Activated CD4-positive, alpha-beta T cell treated with anti-CD3 and anti-CD28 coated beads, Interleukin-2, amount 10 ng/mL, durations not matched to agents 24 days and 14 days (primary cell): ENCODE results near the gene LYRM7. TPM values are rescaled to one million over a fixed set of nuclear protein-coding genes. Genes with fewer than 3 reads are reported as not detected.
"Not testable (repeated sequence)": the region's sequence is repeated elsewhere in the genome, so short reads cannot be mapped to it uniquely, and the experiment has no call there.

Source experiments
- DNase-seq: peaks from one replicate; pipeline ENCODE4 v3.0.0; 2022
- H3K27ac Mint-ChIP-seq: one replicate; pipeline ENCODE4 v1.8.0; 2022; ENCODE audit warnings: mild to moderate bottlenecking, mixed read lengths
- H3K27me3 Mint-ChIP-seq: one replicate; pipeline ENCODE4 v1.8.0; 2022; ENCODE audit warnings: mixed read lengths
- H3K36me3 Mint-ChIP-seq: one replicate; pipeline ENCODE4 v1.8.0; 2022; ENCODE audit warnings: low read depth, mild to moderate bottlenecking, mixed read lengths
- H3K4me1 Mint-ChIP-seq: one replicate; pipeline ENCODE4 v1.8.0; 2021; ENCODE audit warnings: mixed read lengths
- H3K4me3 Mint-ChIP-seq: one replicate; pipeline ENCODE4 v1.8.0; 2022; ENCODE audit warnings: mild to moderate bottlenecking, moderate library complexity, mixed read lengths
- H3K9me3 Mint-ChIP-seq: one replicate; pipeline ENCODE4 v1.8.0; 2021; ENCODE audit warnings: mixed read lengths
- intact Hi-C: fragments of 100-400 bp; cut with micrococcal nuclease; formaldehyde crosslinking; loops from one replicate; pipeline ENCODE4 v1.15.1; 2023
- total RNA-seq: library from RNA; stranded (reverse); gene quantifications from 2 replicates; pipeline ENCODE4 v1.2.3, GENCODE V29; 2022

The LYRM7 gene
- total RNA-seq: 17.9 and 18.1 TPM in 2 replicates

- Mint-ChIP-seq H3K27me3 (no peaks in the 10 kb centered on the region), H3K27ac (peak within 1 kb of the TSS; percentile 97), H3K36me3 (peaks cover 7% of the 10 kb centered on the region), H3K9me3 (no peaks in the 10 kb centered on the region), H3K4me1 (peaks cover 45% of the 10 kb centered on the region), H3K4me3 (peak within 1 kb of the TSS; percentile 100)
- peak; percentile 99 for DNase-seq
- intact Hi-C loops: loop anchor here (1.0 to 2.0 kb wide), 5 partner anchors 38 to 464 kb away; partner anchors contain the start of gene RAPGEF6
Measured at GRCh38 chr5:131170540-131171275, at the start of gene LYRM7. TSS of gene LYRM7 (plus strand) at chr5:131170944. CDS start at chr5:131171021, 77 bp downstream.

GRCh38 chr5:131127244-131127643 lies 43.5 kb upstream of the LYRM7 start:
- H3K4me3 Mint-ChIP-seq, DNase-seq, H3K27me3 Mint-ChIP-seq, H3K4me1 Mint-ChIP-seq, H3K27ac Mint-ChIP-seq, intact Hi-C loops, H3K36me3 Mint-ChIP-seq: not testable (repeated sequence)
- H3K9me3 Mint-ChIP-seq: peaks cover 24% of the 10 kb centered on the region

- intact Hi-C loops: no loop called here
- Mint-ChIP-seq H3K36me3 (no peaks in the 10 kb centered on the region), H3K27me3 (no peaks in the 10 kb centered on the region), H3K4me1 (no peaks in the 10 kb centered on the region), H3K27ac (no peak overlapping the region), H3K9me3 (peaks cover 22% of the 10 kb centered on the region), H3K4me3 (no peak overlapping the region)
- DNase-seq: no peak
Measured at GRCh38 chr5:131129306-131129705, 41.4 kb upstream of the LYRM7 start.

- H3K27ac Mint-ChIP-seq: not testable (repeated sequence)
Measured at GRCh38 chr5:131133091-131133490, 37.7 kb upstream of the LYRM7 start.

GRCh38 chr5:131138406-131138805 lies 32.3 kb upstream of the LYRM7 start:
- H3K36me3 Mint-ChIP-seq, H3K27ac Mint-ChIP-seq, intact Hi-C loops, H3K4me3 Mint-ChIP-seq, H3K4me1 Mint-ChIP-seq: not testable (repeated sequence)
- Mint-ChIP-seq H3K27me3 (peaks cover 15% of the 10 kb centered on the region), H3K9me3 (peaks cover 12% of the 10 kb centered on the region)
- DNase-seq: peak; percentile 71

More at GRCh38 chr5:131133091-131133490, 37.7 kb upstream of the LYRM7 start:
- H3K27me3 Mint-ChIP-seq, intact Hi-C loops, DNase-seq, H3K36me3 Mint-ChIP-seq, H3K4me3 Mint-ChIP-seq, H3K4me1 Mint-ChIP-seq: not testable (repeated sequence)
- H3K9me3 Mint-ChIP-seq: peaks cover 12% of the 10 kb centered on the region

GRCh38 chr5:131139321-131139720 lies 31.4 kb upstream of the LYRM7 start:
- no peak for DNase-seq
- H3K4me3 Mint-ChIP-seq: no peak overlapping the region
- H3K27me3 Mint-ChIP-seq: peaks cover 15% of the 10 kb centered on the region
- peaks cover 8% of the 10 kb centered on the region for H3K36me3 Mint-ChIP-seq
- no peak overlapping the region for H3K27ac Mint-ChIP-seq
- H3K4me1 Mint-ChIP-seq: peaks cover 2% of the 10 kb centered on the region
- intact Hi-C loops: no loop called here
- peaks cover 12% of the 10 kb centered on the region for H3K9me3 Mint-ChIP-seq

GRCh38 chr5:131142970-131143617 lies 27.6 kb upstream of the LYRM7 start:
- Mint-ChIP-seq H3K27me3 (peaks cover 9% of the 10 kb centered on the region), H3K9me3 (peaks cover 12% of the 10 kb centered on the region), H3K27ac (no peak overlapping the region), H3K4me1 (no peaks in the 10 kb centered on the region), H3K4me3 (no peak overlapping the region), H3K36me3 (no peaks in the 10 kb centered on the region)
- DNase-seq: no peak
- intact Hi-C loops: no loop called here

- no peak overlapping the region for H3K27ac Mint-ChIP-seq
- no peak overlapping the region for H3K4me3 Mint-ChIP-seq
- peaks cover 4% of the 10 kb centered on the region for H3K27me3 Mint-ChIP-seq
- no peaks in the 10 kb centered on the region for H3K36me3 Mint-ChIP-seq
- intact Hi-C loops: no loop called here
- H3K9me3 Mint-ChIP-seq: peaks cover 7% of the 10 kb centered on the region
- DNase-seq: no peak
- H3K4me1 Mint-ChIP-seq: no peaks in the 10 kb centered on the region
Measured at GRCh38 chr5:131147258-131147657, 23.5 kb upstream of the LYRM7 start.

GRCh38 chr5:131148835-131149234 lies 21.9 kb upstream of the LYRM7 start:
- H3K27me3 Mint-ChIP-seq: peaks cover 4% of the 10 kb centered on the region
- no peaks in the 10 kb centered on the region for H3K4me1 Mint-ChIP-seq
- no peak overlapping the region for H3K4me3 Mint-ChIP-seq
- no peak for DNase-seq
- intact Hi-C loops: no loop called here
- no peak overlapping the region for H3K27ac Mint-ChIP-seq
- H3K9me3 Mint-ChIP-seq: peaks cover 7% of the 10 kb centered on the region
- peaks cover 2% of the 10 kb centered on the region for H3K36me3 Mint-ChIP-seq

GRCh38 chr5:131150408-131150807 lies 20.3 kb upstream of the LYRM7 start:
- peaks cover 2% of the 10 kb centered on the region for H3K27me3 Mint-ChIP-seq
- peaks cover 4% of the 10 kb centered on the region for H3K9me3 Mint-ChIP-seq
- H3K36me3 Mint-ChIP-seq: peaks cover 5% of the 10 kb centered on the region
- no peak overlapping the region for H3K27ac Mint-ChIP-seq
- intact Hi-C loops: no loop called here
- no peaks in the 10 kb centered on the region for H3K4me1 Mint-ChIP-seq
- DNase-seq: no peak
- H3K4me3 Mint-ChIP-seq: no peak overlapping the region

- DNase-seq: no peak
- H3K4me1 Mint-ChIP-seq: no peaks in the 10 kb centered on the region
- no peak overlapping the region for H3K27ac Mint-ChIP-seq
- peaks cover under 1% of the 10 kb centered on the region for H3K9me3 Mint-ChIP-seq
- H3K36me3 Mint-ChIP-seq: peaks cover 11% of the 10 kb centered on the region
- intact Hi-C loops: no loop called here
- H3K4me3 Mint-ChIP-seq: no peak overlapping the region
- H3K27me3 Mint-ChIP-seq: no peaks in the 10 kb centered on the region
Measured at GRCh38 chr5:131151216-131151615, 19.5 kb upstream of the LYRM7 start.

- H3K4me1 Mint-ChIP-seq: peaks cover 16% of the 10 kb centered on the region
- H3K4me3 Mint-ChIP-seq: no peak overlapping the region
- H3K27me3 Mint-ChIP-seq: no peaks in the 10 kb centered on the region
- H3K36me3 Mint-ChIP-seq: peaks cover 55% of the 10 kb centered on the region
- DNase-seq: no peak
- no peak overlapping the region for H3K27ac Mint-ChIP-seq
- no peaks in the 10 kb centered on the region for H3K9me3 Mint-ChIP-seq
- intact Hi-C loops: no loop called here
Measured at GRCh38 chr5:131156385-131156784, 14.4 kb upstream of the LYRM7 start.

GRCh38 chr5:131156957-131157356 lies 13.8 kb upstream of the LYRM7 start:
- no peak overlapping the region for H3K4me3 Mint-ChIP-seq
- intact Hi-C loops: no loop called here
- H3K9me3 Mint-ChIP-seq: no peaks in the 10 kb centered on the region
- H3K4me1 Mint-ChIP-seq: peaks cover 20% of the 10 kb centered on the region
- DNase-seq: no peak
- no peak overlapping the region for H3K27ac Mint-ChIP-seq
- H3K36me3 Mint-ChIP-seq: peaks cover 60% of the 10 kb centered on the region
- no peaks in the 10 kb centered on the region for H3K27me3 Mint-ChIP-seq

GRCh38 chr5:131160134-131160533 lies 10.6 kb upstream of the LYRM7 start:
- intact Hi-C loops: no loop called here
- peaks cover 77% of the 10 kb centered on the region for H3K36me3 Mint-ChIP-seq
- no peaks in the 10 kb centered on the region for H3K27me3 Mint-ChIP-seq
- peaks cover 34% of the 10 kb centered on the region for H3K4me1 Mint-ChIP-seq
- H3K27ac Mint-ChIP-seq: peak overlapping the region; percentile 6
- DNase-seq: no peak
- H3K9me3 Mint-ChIP-seq: no peaks in the 10 kb centered on the region
- H3K4me3 Mint-ChIP-seq: peak overlapping the region; percentile 10
